HL-60 (cell line): ENCODE measurements around the gene DCDC1.

Experiments
- POLR2AphosphoS5 ChIP-seq: IDR thresholded peaks from 2 replicates; pipeline ENCODE4 v1.6.1; 2012; ENCODE audit warnings: low read depth
- TF ChIP-seq, protein P1 (sequence below): IDR thresholded peaks from one replicate; pipeline ENCODE4 v1.5.1; 2011; ENCODE audit warnings: low read length, control low read depth, inconsistent platforms; ENCODE audit not compliant: insufficient read depth

- TF ChIP-seq, protein P1, sequence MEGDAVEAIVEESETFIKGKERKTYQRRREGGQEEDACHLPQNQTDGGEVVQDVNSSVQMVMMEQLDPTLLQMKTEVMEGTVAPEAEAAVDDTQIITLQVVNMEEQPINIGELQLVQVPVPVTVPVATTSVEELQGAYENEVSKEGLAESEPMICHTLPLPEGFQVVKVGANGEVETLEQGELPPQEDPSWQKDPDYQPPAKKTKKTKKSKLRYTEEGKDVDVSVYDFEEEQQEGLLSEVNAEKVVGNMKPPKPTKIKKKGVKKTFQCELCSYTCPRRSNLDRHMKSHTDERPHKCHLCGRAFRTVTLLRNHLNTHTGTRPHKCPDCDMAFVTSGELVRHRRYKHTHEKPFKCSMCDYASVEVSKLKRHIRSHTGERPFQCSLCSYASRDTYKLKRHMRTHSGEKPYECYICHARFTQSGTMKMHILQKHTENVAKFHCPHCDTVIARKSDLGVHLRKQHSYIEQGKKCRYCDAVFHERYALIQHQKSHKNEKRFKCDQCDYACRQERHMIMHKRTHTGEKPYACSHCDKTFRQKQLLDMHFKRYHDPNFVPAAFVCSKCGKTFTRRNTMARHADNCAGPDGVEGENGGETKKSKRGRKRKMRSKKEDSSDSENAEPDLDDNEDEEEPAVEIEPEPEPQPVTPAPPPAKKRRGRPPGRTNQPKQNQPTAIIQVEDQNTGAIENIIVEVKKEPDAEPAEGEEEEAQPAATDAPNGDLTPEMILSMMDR = no peak
- no peak for TF ChIP-seq POLR2AphosphoS5
Observed at GRCh38 chr11:31387379-31387778, 17.8 kb upstream of the DCDC1 start.
